CD4-positive, alpha-beta T cell treated with Interleukin-6 for 4 hours (primary cell): Measurements from ENCODE around the gene RSPH10B2.
"Not testable (repeated sequence)": the region's sequence is repeated elsewhere in the genome, so short reads cannot be mapped to it uniquely, and the experiment has no call there.

Experiments
- DNase-seq: peaks from one replicate; pipeline ENCODE4 v3.0.0-alpha.2; 2020; ENCODE audit warnings: mixed read lengths

Gene RSPH10B2

DNA sequence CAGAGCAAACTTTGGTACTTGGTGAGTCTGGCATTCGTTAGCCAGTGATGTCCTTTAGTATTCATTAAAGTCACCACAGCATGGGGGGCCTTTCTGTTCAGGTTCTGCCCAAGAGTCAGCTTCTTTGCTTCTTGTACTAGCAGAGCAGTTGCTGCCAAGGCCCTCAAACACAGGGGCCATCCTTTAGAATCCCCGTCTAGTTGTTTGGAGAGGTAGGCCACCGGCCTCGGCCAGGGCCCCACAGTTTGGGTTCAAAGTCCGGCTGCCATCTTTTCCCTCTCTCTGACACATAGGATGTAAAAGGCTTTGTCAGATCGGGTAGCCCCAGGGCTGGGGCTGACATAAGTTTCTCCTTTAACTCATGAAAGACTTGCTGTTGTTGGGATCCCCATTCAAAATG, 89.8 kb downstream of the RSPH10B2 start:
- DNase-seq = not testable (repeated sequence)

DNA sequence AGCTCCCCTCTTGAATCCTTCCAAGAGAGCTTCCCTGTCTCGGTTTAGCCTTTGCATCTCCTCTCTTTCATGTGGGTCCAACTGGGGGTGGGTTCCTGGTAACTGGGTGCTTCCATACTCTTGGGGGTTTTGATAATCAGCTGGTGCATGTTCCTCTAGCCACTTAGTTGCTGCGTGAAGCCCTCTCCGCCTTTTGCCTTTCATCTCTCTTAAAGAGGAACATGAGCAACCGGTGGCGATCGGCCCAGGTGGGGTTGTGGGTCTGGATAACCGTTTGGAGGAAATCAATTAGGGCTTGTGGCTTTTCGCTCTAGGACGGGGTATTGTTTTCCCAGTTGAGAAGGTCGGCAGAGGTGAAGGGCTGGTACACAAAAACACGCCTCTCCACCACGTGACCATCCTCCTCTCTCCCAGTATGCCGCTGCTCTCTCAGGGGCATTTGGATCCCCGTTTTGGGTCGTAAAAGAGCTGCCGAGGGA, 92.1 kb downstream of the RSPH10B2 start:
- DNase-seq = not testable (repeated sequence)

DNA sequence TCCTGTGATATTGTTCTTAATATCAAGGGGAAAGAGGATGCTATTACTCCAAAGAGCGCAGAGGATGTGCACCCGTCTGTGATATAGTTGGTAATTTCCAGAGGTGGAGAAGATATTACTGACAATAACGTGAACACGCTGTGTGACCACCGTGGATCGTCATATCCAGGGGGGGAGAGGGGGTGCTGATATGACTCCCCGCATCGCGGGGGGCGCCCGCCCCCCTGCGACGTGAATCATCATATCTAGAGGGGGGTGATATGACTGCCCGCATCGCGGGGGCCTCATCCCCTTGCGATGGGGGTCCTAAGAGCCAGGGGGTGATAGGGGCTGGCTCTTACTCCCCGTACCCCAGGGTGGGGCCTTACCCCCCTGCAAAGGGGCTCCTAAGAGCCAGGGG, 93.8 kb downstream of the RSPH10B2 start:
- DNase-seq = not testable (repeated sequence)
